ENCODE measurements around the gene CYP26B1. TPM values are rescaled to one million over a fixed set of nuclear protein-coding genes. Genes with fewer than 3 reads are reported as not detected.

Gene CYP26B1
- total and polyA plus RNA-seq, 2 of the 8 experiments (the other 6 are each of a cell fraction or from before 2014, with no cell fraction given) = 0.06 to 0.69 TPM

DNA sequence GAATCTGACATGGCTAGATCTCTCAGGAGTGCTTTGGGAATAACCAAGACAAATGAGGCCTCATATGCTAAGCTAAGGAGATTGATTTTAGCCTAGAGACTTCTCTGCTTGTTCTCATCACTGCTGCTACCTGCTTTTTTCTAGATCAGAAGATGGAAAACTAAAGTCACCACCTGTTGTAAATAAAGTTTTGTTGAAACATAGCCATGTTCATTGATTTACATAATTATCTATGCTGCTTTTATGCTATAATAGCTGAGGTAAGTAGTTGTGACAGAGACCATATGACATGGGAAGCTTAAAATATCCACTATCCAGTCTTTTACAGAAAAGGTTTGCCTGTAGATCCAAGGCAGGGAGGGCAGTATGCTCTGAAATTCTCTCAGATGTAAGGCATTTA, 46.1 kb upstream of the CYP26B1 start:
- Histone ChIP-seq H3K9ac (replicated peaks in 1 of 4; ENCODE audit: extremely low read depth in 1 of 4, low read depth in 3 of 4, low read length in 3 of 4) (no peak overlapping the region), H3K27me3 (replicated peaks in 1 of 4; ENCODE audit: control insufficient read depth in 3 of 4, extremely low read depth in 1 of 4, insufficient read depth in 3 of 4, low read length in 3 of 4) (no peaks in the 10 kb centered on the region), H4K5ac (ENCODE audit: insufficient read length, low read depth, low read length) (no peak overlapping the region), H4K20me1 (replicated peaks in 1 of 2; ENCODE audit: control insufficient read depth in 1 of 2, insufficient read depth in 2 of 2, low read length in 2 of 2) (no peaks in the 10 kb centered on the region), H3K4me2 (ENCODE audit: insufficient read depth in 1 of 2, low read depth in 2 of 2, low read length in 2 of 2) (no peak overlapping the region), H3K23ac (ENCODE audit: insufficient read length) (no peak overlapping the region), H2BK15ac (ENCODE audit: low read length) (no peak overlapping the region), H3K79me2 (ENCODE audit: control insufficient read depth in 1 of 2, insufficient read depth in 2 of 2, low read length in 2 of 2) (no peaks in the 10 kb centered on the region), H4K91ac (replicated peaks; ENCODE audit: insufficient read length, low read length) (no peak overlapping the region), H3K14ac (ENCODE audit: insufficient read length) (no peak overlapping the region), H3K4me1 (replicated peaks in 1 of 4; ENCODE audit: control insufficient read depth in 3 of 4, insufficient read depth in 4 of 4, low read length in 3 of 4) (no peaks in the 10 kb centered on the region), H2AK5ac (ENCODE audit: low read depth, low read length) (no peak overlapping the region), H3K56ac (replicated peaks; ENCODE audit: insufficient read length, low read depth, low read length) (no peak overlapping the region), H3K18ac (ENCODE audit: extremely low read depth, low read length) (no peak overlapping the region), H3K79me1 (ENCODE audit: low read depth, low read length) (no peaks in the 10 kb centered on the region), H4K8ac (ENCODE audit: extremely low read depth, insufficient read depth, low read length) (no peak overlapping the region), H3K27ac (ENCODE audit: low read depth, low read length) (no peak overlapping the region), H3K36me3 (ENCODE audit: control insufficient read depth in 2 of 4, insufficient read depth in 4 of 4, low read length in 3 of 4) (no peaks in the 10 kb centered on the region), H3K23me2 (ENCODE audit: low read depth, low read length) (no peaks in the 10 kb centered on the region), H2BK12ac (ENCODE audit: low read depth, low read length) (no peak overlapping the region), H2AFZ (ENCODE audit: low read length) (no peak overlapping the region), H2BK5ac (ENCODE audit: low read depth, low read length) (no peak overlapping the region), H3K9me3 (ENCODE audit: insufficient read depth in 2 of 2, low read depth in 1 of 2, low read length in 1 of 2) (no peaks in the 10 kb centered on the region), H3K4ac (replicated peaks; ENCODE audit: insufficient read length, low read depth, low read length) (no peak overlapping the region), H2BK20ac (ENCODE audit: low read length) (no peak overlapping the region), H2BK120ac (replicated peaks; ENCODE audit: low read depth, low read length) (no peak overlapping the region), H3K4me3 (ENCODE audit: extremely low read depth in 1 of 4, insufficient read depth in 2 of 4, low read depth in 3 of 4, low read length in 4 of 4) (no peak overlapping the region)
- ChIA-PET POLR2A (ENCODE audit: partially characterized antibody) (no interaction called here), CTCF (ENCODE audit: partially characterized antibody) (no interaction called here)
- DNase-seq (ENCODE audit: low read depth in 1 of 2, low spot score in 2 of 2) (no peak), FAIRE-seq (no peak)
- TF ChIP-seq POLR2A (IDR thresholded peaks at IDR 0.05; ENCODE audit: control extremely low read depth in 1 of 2, low read depth in 2 of 2, low read length in 2 of 2) = no peak
- no peak for TF ChIP-seq PHF8 (conservative IDR thresholded peaks at IDR 0.05; ENCODE audit: low read depth, low read length)
- no peak for TF ChIP-seq SAP30 (IDR thresholded peaks at IDR 0.05; ENCODE audit: insufficient read depth, insufficient replicate concordance, low read length)
- TF ChIP-seq, protein P1, sequence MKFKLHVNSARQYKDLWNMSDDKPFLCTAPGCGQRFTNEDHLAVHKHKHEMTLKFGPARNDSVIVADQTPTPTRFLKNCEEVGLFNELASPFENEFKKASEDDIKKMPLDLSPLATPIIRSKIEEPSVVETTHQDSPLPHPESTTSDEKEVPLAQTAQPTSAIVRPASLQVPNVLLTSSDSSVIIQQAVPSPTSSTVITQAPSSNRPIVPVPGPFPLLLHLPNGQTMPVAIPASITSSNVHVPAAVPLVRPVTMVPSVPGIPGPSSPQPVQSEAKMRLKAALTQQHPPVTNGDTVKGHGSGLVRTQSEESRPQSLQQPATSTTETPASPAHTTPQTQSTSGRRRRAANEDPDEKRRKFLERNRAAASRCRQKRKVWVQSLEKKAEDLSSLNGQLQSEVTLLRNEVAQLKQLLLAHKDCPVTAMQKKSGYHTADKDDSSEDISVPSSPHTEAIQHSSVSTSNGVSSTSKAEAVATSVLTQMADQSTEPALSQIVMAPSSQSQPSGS (IDR thresholded peaks at IDR 0.05; ENCODE audit: low read length) = no peak
- no peak for TF ChIP-seq POLR2AphosphoS5 (IDR thresholded peaks at IDR 0.05; ENCODE audit: low read depth, low read length)
- no peak for TF ChIP-seq SP4 (IDR thresholded peaks at IDR 0.05; ENCODE audit: low read length)
- TF ChIP-seq CTBP2 (IDR thresholded peaks at IDR 0.05; ENCODE audit: borderline replicate concordance, insufficient read depth, insufficient read length, low read length) = no peak
- TF ChIP-seq CREB1 (IDR thresholded peaks at IDR 0.05) = no peak
- no peak for TF ChIP-seq CHD1 (IDR thresholded peaks at IDR 0.05; ENCODE audit: low read depth, low read length)
- TF ChIP-seq NANOG (IDR thresholded peaks at IDR 0.05; ENCODE audit: insufficient read depth, low read depth, low read length, poor library complexity, severe bottlenecking) = no peak
- TF ChIP-seq JUND (IDR thresholded peaks at IDR 0.05; ENCODE audit: low read length) = no peak
- TF ChIP-seq POU5F1 (IDR thresholded peaks at IDR 0.05; ENCODE audit: low read depth, low read length) = no peak
- TF ChIP-seq MAFK (IDR thresholded peaks at IDR 0.05; ENCODE audit: low read depth, low read length) = no peak
- TF ChIP-seq, protein P2, sequence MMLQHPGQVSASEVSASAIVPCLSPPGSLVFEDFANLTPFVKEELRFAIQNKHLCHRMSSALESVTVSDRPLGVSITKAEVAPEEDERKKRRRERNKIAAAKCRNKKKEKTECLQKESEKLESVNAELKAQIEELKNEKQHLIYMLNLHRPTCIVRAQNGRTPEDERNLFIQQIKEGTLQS (IDR thresholded peaks at IDR 0.05; ENCODE audit: insufficient read depth, low read depth, low read length) = no peak

All from H1 (cell line).